GM04504 (cell line): Measurements from ENCODE around the gene HDAC4.

Experiments used
- DNase-seq: peaks from one replicate; pipeline ENCODE4 v3.0.0-alpha.2; 2012; ENCODE audit warnings: low read depth

Gene HDAC4

DNA sequence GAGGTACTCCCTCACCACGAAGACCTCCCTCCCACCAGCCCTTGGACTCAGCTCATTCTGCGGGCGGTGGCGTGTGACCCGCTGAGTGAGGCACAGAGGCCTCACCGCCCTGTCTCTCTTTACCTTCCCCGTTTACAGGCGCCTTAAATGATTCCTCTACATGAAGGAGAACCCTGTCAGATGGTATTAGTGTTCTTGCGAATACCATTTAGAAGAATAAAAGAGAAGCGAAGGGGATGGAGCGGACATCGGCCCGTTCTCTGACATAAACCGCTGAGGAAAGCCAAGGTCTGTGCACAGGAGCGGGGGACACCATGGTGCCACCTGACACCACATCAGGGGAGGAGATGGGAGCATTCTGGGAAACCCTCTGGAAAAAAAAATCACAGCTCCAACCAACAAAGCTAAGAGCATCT, 179.8 kb downstream of the HDAC4 start:
- no peak for DNase-seq

DNA sequence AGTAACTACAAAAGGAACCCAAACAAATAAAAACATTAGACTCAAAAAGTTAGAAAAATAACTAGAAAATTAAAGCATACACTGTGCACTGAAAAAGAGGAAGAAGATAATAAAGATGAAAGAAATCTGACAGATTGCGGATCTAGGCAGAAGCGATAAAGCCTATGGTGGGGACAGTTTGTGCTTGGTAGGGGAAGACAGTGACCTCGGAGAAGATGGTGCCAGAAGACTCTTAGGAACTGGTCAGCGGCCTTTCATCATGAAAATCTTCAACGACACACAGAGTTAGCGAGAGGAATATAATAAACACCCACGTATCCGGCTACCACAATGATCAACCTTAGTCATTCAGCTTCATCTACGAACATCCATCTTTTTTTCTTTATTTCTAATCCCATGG, 180.5 kb downstream of the HDAC4 start:
- no peak for DNase-seq

DNA sequence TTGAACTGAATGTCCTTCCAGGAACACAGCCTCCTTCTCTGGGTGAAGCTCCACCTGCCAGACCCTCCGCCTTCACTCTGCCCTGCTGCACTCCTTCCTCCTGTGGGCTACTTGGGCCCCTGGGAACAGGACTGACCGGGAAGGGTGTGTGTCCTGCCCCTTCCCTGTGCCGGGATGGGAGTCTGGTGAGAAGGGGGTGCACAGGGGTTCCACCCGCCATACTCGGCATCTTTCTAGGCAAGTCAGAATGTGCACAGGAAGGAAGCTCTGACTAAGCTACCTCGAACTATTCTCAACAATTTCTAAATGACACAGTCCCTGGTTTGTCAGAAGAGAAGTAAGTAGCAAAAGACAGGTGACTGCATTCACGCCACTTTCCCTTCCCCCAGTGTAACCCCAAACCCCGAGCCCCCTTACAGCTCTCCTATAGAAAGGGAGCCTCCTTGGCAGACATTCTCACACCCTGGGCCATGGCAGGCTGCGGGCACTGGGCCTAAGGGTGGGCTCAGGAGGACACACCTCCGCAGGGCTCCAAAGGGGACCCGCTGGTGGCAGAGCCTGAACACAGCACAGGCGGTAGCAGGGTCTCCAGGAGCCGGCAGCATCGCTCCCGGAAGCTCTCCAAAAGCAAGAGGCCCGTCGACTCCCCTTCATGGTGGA, 184.1 kb downstream of the HDAC4 start:
- no peak for DNase-seq

- DNase-seq, result no peak
Observed at GRCh38 chr2:239215988-239216613, 184.7 kb downstream of the HDAC4 start.

GRCh38 chr2:239215136-239215925, 185.5 kb downstream of the HDAC4 start:
- no peak for DNase-seq

DNA sequence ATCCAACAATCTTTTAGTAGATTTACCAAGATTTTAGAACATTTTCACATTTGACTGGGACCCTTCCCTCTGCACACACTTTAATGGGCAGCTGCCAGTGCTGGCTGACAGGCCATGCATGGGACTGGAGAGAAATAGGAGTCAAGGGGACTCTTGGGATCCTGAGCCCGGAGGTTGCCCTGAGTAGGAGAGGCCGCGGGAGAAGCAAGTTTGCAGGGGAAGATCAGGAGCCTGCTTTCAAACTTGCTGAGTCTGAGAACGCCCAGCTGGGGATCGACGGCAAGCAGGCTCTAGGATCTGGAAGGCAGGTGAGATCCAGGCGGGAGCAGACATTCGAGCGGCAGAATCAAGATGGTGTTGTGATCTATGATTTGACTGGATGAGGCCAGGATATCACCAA, 186.1 kb downstream of the HDAC4 start:
- no peak for DNase-seq

DNA sequence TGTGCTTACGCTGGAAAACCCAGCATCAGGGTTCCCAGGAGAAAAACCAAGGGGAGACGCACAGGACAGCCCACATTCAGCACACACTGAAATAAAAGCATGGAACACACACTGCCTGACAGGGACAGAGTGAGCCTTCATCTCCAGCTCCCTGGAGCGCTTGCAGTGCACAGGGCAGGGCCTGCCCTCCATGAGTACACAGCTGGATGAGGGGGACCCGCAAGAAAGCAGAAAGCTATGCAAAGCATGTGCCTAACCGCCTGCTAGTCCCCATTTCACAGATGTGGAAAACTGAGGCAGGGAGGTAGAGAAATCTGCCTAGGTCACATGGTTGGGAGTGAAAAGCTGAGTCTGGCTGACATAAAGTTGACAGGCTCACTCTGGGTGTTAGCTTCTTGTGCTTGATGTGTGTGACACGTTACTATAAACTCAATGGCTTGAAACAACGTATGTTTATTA, 187.1 kb downstream of the HDAC4 start:
- DNase-seq, result no peak

DNA sequence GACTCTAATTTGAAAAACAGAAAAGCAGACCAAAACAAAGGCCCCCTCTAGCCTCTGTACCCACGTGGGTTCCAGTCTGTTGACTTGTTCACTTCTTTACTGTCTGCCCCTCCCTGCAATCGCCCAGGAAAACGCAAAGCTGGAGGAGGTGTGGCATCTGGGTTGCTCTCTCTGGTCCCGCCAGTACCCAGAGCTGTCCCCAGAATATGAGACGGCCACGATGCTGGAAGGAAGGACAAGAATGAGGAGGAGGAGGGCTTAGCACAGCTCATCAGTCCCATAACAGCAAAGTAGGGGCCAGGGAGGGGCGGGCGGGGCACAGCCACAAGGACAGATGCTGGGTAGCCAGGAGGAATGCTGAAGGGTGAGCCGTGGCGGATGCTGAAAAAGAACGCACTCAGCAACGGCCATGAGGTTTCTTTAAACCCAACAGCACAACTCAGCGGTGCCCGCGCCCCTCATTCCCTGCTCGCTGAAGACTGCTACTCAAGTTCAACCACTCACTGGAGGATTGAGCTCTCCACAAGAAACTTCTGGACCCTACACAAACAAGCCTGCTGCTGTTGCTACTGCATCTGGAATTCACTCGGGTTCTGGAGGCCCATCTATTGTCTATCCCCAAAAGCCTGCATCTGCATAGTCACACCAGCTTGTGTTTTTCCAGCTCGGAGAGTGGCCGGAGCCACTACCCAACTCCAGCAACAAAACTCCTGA, 187.7 kb downstream of the HDAC4 start:
- DNase-seq, result no peak

GRCh38 chr2:239212121-239212928, 188.5 kb downstream of the HDAC4 start:
- DNase-seq, result no peak

GRCh38 chr2:239211396-239212094, 189.3 kb downstream of the HDAC4 start:
- DNase-seq, result no peak

DNA sequence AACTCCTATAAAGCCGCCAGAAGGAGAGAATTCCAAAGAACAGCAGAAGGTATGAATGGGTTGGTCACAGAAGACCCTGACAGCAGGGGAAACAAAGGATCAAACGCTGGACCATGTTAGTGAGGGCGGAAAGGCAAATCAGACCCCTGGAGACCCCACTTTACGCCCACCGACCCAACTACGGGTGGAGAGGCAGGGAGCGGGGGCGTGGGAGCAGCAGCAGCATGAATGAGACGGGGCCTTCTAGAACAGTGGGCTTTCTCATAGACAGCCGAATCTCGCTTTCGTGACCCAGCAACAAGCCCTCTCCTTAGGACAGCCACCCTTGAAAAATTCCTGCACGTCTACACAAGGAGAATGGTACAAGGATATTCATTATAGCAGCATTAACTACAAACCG, 191.0 kb downstream of the HDAC4 start:
- DNase-seq, result no peak

GRCh38 chr2:239208465-239209180, 192.2 kb downstream of the HDAC4 start:
- no peak for DNase-seq

DNA sequence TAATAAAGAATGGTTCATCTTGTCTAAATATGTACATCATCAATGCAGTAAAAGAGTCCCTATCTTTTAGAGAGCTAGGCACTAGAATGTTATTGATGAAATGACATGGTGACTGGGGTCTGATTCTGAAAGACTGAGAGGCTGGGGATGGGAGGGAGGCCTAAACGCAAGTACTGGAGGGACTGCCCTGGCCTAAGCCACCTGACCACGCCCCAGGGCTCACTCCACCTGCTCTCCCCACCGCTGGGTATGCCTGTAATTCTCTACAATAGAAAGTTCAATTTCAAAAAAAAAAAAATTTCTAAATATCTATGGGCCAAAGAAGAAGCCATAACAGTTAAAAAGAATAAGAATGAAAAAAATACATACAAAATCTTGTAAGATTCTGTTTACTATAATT, 194.0 kb downstream of the HDAC4 start:
- no peak for DNase-seq

DNA sequence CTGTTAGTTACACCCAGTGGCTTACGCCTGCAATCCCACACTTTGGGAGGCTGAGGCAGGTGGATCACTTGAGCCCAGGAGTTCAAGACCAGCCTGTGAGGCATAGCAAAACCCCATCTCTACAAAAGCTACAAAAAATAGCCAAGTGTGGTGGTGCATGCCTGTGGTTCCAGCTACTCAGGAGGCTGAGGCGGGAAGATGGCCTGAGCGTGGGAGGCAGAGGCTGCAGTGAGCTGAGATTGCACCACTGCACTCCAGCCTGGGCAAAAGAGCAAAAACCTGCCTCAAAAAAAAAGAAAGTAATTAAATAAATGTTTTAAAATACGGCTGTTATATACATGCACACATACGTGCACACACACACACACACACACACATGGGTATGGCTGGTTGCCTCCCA, 194.8 kb downstream of the HDAC4 start:
- no peak for DNase-seq

DNA sequence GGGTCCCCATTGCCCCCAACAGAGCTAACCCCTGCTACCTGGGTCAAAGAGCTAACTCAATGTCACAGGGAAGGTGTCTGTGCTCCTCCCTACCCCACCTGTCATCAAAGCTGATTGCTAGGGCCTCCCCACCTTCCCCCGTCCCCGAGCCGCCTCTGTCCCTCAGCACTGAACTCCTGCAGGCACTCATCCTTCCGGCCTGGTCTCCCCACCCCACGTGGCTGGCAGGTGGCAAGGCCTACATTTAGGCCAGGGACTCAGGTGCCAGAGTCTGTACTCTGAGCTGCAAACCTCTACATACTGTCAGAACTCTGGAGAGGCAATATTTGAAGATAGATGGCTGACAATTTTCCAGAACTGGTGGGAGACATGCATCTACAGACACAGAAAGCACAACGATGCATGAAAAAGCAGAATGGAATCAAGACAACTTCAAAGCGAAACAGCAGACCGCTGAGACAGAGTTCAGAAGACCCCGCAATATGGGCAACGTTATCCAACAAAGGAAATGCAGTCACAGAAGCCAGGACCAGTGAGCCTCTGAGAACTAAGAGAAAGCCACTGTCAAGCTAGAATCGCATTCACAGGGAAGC, 195.8 kb downstream of the HDAC4 start:
- DNase-seq, result no peak

DNA sequence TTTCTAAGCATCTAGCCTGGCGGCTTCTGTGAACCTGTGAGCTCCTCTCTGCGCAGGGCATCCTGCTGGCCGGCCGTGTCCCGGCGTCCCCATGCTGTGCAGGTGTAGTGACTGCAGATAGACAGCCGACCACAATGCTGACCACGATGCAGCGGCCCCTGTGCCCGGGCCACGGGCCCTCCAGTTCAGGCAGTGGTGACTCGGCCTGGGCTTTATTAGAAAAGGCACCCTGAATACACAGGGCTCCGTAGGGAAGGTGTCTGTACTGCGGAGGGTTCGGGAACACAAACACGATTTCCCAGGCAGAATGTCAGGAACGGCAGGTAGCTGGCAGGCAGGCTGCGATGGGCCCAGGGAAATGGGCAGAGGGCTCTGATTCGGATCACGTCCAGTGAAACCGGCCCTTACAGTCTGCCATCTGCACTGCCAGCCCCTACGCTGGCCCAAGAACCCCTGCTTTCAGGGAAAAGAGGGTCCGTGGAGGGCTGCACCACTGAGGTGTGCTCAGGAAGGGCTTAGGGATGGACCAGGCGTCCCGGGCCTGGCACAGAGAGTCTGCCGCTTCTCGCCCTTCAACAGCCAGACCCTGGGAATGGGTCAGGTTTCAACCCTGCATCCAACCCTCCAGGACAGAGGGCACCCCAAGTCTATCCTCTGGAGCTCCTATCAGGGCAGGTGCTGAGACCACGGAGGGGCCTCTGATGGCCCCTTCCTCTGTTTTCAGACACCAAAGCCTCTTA, 196.5 kb downstream of the HDAC4 start:
- no peak for DNase-seq

DNA sequence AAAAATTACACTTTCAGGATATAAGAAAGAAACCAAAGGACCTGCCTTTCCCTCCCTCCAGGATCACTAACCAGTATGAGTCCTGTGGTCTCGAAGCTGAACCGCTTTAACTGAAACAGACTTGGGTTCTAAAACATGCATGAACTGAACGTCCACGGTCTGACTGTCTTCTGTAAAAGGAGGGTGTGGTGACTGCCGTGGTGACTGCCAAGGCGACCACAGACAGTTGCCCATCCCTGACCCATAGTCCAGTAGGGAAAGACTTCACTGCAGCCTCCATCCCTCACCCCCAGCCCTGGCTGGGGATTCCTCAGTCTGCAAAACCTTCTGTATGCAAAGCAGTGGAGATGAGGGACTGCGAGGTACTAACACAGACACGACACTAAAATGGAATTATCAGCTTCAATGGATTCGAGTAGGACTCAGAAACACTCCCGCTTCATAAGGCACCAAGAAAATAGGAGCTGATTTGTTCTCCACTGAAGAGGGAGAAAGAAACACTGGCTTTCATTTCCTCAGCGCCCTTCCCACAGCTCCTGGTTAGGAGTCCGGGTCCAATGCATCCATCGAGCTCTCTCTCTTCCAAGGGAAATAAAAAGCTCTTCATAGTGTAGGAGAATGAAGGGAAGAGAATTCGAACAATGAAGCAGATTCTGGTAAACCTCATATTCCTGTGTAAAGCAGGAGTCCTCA, 197.2 kb downstream of the HDAC4 start:
- DNase-seq, result no peak

- no peak for DNase-seq
Observed at GRCh38 chr2:239202836-239203235, 198.0 kb downstream of the HDAC4 start.

DNA sequence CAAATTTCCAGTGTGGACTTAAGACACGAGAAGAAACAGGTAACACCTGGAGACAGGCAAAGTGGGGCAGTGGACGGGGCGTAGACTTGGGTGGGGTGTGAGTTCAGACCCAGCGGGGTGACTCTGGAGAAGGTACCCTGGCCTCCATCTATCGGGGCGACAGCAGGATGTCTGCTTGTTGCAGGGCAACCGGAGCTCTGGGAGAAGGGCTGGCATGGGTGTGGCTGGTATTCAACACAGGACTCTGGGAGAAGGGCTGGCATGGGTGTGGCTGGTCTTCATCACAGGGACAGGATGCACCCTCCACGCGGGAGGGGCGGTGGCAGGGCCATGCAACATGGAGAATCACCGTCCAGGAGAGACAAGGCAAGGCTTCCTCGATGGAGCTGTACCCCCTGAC, 198.5 kb downstream of the HDAC4 start:
- DNase-seq, result no peak
